Stimulated activated CD4-positive, alpha-beta T cell treated with anti-CD3 and anti-CD28 coated beads, Interleukin-4, amount 100 ng/mL, for 48 hours (primary cell): ENCODE data around the gene PTPRC.

ENCODE experiments used
- DNase-seq, 2 donors: peaks; one replicate each; pipeline ENCODE4 v3.0.0-alpha.2; 2020; ENCODE audit warnings: low read depth in 2 of 2

The PTPRC gene

DNA sequence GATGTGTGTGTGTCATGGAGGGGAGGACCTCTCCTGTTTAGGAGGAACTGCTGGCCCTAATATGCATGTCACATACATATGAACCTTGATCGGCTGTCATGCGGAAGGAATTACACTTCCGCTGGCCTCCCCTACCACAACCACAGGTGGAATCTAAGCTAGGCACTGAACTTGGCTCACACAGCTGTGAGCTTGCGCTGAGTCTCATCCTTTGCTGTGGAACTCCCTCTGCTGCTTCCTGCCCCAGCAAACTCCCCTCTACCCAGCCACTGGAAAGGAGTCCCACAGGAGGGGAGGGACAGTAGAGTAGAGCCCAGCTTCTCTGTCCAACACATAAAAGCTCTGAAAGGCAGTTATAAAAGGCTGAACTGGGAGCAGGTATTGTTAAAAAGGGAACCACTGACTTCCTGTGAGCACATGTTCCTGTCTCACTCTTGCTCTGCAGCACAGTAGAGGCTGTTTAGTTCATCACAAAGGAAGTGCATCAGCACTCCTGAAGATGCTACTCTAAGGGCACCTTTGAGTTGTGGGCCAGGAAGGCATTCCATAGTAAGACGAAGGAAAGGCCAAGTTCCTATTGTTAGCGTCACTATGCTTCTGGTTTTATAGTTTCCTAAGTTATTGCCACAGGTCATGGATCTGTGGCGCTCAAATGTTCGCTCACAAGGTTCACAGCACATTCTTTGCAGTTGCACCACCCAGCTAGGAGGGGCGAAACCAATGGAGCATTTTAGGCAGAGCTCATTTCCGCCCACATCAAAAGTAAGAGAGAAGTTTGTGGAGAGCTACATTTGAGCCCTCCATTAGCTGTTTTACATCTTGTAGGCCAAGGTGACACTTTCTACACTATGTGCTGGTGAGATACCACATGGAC, 17.7 kb upstream of the PTPRC start:
- DNase-seq, result peak in 1 of 2 donors; percentile 56

DNA sequence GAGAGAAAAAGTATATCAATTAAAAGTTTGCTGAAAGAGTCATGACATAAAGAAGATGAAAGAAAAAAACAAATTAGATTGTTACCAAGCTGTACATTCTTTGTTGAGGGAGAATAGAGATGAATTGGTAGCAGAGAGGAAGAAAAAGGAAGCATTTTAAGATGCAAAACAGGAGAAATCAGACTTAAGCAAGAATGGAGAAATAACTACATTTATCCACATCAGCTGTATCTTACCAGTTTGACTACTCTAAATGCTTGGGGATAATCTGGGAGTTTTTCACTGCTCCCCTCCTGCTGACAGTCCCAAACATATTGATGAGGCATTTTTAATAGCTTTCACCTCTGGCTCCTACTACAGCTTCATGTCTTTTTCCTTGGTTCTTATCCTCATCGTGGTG, 16.8 kb upstream of the PTPRC start:
- DNase-seq, result no peak

DNA sequence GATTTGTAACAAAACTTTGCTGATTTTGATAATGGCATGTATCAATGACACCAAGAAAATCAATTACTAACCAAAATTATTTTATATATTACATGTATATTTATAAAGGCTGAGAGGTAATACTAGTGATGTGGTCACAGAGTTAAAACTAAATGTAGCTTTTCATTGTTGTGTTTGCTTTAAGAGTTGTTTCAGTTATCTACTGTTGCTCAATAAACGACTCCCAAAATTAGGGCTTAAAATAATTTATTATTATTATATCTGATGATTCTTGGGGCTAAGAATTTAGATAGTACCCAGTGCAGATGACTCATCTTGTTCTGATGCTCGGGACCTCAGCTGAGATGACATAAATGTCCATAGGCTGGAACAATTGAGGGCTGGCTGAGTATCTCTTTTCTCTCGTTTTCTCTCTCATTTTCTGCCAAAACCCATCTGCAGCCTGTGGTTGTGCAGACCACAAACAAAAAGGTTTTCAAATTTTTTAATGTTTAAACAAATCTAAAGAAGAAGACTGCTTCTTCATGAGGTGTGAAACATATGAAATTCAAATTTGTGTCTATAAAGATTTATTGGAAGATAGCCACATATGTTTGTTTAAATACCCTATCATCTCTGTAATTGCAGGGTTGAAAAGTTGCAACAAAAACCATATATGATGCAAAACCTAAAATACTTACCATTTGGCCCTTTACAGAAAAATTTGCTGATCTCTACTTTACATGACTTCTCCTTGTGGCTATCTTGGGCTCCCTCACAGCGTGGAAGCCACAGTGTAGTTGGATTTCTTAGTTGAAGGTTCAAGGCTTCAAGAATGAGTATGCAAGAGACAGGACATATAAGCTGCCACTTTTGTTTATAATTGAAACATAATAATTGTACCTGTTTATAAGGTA, 14.8 kb upstream of the PTPRC start:
- no peak for DNase-seq

DNA sequence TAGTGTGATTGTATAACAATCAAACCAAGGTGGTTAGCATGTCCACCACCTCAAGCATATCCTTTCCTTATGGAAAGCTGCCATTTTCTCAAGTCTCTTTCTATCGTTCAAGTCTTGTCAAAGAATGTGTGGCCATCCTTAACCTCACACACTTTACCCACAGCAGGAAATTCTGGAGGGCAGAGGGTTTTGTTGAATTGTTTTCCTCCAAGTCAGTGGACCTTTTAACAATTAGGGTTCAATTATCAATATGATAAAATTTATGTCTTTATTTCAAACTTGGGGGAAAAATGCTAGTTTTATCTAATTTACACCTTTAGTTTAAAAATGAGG, 14.2 kb upstream of the PTPRC start:
- no peak for DNase-seq

DNA sequence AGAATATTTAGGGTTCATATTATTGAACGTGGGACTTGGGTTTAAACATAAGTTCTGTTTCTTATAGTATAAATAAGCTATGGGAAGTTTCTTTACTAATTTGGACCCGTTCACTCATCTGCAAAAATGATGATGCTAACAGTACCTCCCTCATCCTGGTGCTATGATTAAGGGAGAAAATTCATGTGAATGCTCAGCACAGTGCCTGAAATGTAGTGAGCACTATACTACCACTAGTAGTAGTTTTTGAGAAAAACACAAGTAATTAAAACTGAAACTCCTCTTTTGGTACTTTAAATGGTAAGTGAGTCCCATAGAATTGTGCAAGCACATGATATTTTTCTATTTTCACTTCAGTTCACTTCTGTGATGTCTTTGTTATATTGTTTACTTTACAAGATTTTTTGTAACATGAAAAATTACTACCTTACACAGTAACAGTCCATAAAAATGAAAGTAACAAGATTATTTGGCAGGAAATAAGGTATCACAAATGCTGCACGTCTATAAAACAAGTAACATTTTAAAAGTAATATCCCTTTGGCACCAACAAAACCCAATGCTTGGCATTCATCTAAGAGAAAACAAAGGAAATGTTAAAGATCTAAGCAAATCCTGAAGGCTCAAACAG, 11.3 kb upstream of the PTPRC start:
- DNase-seq, result no peak

DNA sequence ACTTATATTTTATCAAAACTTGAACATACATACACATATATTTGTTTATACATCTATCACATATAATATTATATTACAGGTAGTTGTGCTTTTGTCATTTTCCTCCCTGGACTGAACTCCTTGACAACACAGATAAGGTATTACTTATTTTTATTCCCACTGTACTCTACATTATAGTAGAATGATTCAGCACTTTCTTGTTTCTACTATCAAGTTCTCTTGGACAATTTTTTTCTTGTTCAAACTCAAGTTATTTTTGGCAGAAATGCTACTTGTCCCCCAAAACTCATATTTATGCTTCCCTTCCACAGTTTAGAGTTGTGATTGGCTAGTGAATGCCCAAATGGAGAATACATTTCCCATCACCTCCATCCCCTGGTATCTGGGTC, 10.8 kb upstream of the PTPRC start:
- DNase-seq, result no peak

DNA sequence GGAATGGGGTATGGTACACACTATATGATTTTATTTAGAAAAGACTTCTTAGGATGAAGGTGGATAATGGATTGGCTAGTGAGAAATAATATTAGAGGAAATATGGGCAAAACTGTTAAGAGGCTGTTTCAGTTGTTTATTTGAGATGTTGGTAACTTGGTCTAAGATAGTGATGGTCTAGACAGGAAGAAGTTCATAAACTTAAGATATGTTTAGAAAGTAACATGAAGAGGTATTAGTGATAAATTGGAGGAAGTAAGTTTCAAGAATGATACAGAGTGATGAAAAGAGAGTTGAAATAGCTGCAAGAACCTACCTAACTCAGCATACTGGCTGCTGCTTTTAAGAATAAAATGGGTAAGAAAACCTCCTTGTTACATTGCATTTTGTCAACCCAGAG, 9.2 kb upstream of the PTPRC start:
- no peak for DNase-seq

DNA sequence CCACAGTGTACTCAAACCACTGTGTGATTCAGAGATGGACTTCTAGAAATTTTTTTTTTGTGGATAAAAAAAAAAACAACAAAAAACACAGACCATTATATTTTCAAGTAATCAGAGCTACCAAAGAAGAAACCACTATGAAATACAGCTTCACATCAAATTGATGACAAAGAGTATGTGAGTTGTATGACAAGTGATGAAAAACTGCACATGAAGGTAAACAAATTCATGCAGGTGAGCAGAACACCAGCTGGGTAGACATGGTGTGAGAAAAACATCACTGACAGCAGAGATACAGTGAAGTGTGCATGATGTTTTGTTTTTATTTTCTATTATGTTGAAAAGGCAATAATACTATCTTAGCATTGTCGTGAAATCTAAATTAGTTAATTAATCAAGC, 8.0 kb upstream of the PTPRC start:
- DNase-seq, result no peak

DNA sequence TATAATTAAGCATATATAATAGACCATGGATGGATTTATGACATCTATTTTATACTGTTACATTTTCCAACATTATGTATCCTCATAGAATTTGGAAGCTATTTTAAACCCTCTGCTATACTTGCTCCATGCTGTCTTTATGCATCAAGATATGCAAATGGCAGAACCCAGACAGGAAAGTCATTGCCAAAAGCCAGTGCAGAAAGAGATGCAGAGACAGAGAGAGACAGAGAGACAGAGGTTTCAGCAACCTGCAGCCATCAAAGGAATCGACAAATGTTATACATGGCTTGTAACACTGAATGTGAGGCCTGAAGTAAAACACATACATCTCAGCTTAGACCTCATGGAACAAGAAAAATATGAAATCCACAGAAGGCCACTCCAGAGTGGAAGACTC, 7.5 kb upstream of the PTPRC start:
- DNase-seq, result no peak

DNA sequence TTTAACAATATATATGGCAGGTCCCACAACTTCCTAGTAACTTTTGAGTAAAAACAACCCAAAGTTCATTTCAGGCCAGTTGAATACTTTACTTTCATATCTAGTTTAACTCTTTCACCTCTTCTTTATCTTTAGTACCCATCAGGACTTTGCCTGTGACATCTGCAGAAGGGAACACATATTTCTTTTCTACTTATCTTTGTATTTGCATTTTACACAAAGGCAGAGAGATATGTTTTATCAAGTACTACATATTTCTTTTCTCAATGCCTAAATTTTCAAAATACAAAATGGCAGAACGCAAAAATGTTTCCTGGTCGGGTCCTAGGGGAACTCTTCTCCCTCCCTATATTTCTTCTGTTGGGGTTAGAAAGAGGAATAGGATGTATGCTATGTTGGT, 6.8 kb upstream of the PTPRC start:
- DNase-seq, result no peak

DNA sequence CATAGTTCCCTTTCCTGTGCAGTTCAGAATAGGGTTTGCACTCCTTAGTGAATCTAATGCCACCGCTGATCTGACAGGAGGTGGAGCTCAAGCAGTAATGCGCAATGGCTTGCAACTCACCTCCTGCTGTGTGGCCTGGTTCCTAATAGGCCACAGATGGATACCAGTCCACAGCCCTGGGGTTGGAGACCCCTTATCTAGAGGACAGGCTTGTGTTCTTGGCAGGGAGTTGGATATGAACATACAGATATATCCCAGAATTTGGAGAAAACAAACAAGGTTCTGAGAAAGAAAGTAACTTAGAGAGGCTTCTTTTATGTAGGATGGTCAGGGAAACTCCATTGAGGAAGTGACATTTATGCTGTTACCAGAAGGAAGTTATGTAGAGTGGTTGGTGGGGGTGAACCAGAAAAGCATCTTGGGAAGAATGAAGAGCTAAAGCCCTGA, 5.1 kb upstream of the PTPRC start:
- no peak for DNase-seq

DNA sequence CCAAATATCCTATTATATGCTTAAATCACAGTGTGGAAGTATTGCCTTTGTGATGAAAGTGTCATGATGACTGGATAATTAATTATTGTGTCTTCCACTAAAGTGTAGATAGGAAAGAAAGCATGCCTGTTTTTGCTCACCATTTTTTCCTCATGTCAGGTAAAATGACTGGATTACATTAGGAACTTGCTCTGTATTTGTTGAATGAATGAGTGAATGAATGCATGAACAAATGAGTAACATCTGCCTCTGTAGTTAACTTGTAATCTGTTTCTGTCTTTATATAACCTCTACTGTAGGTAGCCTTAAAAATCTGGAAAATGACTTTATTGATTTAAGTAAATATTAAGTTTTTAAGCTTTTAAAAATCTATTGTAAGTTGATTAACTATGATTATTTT, 2.9 kb upstream of the PTPRC start:
- DNase-seq, result no peak

DNA sequence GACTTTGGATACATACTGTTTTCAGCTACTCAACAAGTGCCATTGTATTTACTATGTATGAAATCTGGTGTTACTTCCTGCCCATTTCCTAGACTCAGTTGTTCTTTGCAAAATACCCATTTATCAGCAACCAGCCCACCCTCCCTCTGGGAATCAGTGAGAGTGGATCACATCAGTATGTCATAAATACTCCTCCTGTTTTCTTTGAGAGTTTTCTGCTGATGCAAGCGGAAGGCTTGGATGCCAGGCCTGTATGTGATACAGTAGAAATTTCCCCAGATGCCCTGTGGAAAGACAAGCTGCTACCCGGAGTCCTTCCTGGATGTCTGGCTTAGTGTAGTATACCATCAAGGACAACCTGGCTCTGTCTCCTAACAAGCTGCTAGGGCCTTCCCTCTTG, 2.4 kb upstream of the PTPRC start:
- no peak for DNase-seq

DNA sequence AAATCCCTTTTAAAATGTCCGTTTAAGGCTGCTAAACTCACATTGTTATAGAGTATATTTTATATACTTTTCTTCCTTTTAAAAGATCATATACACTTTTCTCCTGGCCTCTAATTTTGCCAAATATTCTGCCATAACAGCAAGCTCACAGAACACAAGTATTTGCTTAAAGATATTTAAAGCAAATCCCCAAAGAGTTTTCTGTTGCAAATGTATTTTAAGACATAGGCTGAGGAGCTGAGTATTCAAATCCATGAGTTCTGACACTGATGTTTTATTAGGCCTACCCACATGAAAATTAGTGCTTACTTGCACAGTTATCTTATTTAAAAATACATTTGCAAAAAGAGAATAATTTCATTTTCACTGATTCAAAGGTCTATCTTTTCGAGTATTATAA, 1.7 kb upstream of the PTPRC start:
- no peak for DNase-seq

DNA sequence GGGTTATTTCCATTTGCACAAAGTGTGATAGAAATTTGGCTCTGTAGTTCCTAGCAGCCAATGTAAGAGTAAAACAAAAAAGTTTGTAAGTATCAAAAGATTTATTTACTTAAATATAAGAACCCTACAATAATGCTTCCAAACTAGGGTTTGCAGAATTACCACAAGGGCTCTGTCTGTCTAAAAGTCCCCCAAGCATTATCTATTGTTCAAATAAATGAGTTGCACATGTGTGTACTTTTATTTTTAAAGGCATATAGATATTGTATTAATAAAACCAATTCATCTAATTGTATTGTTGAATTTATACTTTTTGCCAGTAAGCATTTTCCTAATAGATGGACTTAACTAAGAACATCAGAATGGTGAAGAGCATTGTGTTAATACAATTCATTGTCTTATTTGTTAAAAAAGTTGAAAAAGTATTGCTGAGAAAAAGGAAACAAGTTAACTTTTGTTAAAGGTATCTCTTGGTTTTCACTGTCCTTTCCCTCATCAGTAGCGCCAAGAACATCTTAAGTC, 863 bp upstream of the PTPRC start:
- DNase-seq, result no peak

DNA sequence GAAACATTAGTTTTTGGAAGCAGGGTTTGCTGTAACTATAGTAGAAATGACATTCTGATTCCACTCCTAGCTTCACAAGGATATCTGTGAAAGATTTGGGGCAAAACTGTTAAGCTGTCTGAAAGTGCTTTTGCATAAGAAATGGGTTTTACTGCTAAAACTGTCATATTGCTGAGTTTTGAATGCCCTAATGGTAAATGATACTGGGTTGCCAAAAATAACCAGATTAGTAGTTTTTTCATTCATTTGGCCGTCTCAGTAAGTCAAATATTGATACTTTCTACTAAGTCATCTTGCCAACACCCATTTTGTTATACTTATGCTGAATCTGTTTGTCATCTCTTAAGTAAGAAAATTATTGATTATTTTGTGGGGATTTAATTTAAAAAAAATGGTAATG, 399 bp upstream of the PTPRC start:
- DNase-seq, result no peak

DNA sequence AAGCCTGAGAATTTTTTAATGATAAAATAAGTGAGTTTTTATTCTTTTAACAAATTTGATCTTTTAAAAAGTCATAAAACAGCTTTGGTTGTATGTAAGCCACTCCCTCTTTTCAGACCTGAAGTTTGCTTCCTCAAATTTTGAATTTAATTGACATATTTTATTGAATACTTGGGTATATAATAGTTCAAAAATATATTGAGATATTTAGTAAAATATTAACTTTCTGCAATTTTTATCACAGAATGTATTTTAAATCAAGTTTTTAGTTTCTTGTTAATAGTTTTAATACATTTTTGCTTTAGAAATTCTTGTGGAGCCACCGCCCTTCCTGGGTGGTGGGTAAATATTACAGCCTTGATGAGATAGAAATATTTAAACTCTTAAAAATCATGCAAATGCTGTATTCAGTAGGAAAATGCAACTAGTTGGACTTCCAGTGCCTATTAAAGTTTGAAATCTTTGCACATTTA, 867 bp downstream of the PTPRC start:
- DNase-seq, result no peak

DNA sequence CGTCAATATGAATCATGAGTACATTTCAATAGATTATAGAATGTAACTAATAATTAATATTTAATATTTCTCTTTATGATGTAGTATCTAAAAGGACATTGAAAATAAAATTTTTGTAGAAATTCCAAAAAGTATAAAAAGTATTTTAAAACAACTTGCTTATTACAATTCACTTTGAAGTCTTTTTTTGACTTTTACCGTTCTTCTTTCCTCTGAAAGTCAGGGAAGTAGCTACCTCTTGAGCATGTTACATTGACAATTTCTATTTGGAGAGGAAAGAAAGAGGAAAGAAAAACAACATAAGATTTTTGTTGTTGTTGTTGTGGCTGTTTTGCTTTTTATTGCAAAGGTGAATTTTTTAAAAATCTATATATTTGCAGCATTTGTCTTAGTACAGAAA, 1.3 kb downstream of the PTPRC start:
- no peak for DNase-seq

DNA sequence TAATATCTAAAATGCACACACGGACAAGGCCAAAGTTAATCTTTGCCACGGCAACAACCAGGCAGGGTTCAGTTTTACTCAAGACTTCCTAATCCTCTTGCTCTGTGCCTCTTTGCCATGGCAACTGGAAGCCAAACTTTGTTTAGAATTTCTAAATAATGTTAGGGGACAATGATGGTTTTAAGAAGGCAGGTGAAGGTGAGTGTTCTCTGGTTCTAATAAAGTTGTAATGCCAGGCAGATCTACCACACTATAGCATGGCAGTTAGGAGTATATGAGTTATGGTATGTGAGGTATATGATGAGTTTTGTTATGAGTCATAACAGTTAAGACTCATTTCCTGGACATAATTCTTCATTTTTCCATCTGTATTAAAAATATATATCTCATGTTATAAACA, 2.7 kb downstream of the PTPRC start:
- no peak for DNase-seq

DNA sequence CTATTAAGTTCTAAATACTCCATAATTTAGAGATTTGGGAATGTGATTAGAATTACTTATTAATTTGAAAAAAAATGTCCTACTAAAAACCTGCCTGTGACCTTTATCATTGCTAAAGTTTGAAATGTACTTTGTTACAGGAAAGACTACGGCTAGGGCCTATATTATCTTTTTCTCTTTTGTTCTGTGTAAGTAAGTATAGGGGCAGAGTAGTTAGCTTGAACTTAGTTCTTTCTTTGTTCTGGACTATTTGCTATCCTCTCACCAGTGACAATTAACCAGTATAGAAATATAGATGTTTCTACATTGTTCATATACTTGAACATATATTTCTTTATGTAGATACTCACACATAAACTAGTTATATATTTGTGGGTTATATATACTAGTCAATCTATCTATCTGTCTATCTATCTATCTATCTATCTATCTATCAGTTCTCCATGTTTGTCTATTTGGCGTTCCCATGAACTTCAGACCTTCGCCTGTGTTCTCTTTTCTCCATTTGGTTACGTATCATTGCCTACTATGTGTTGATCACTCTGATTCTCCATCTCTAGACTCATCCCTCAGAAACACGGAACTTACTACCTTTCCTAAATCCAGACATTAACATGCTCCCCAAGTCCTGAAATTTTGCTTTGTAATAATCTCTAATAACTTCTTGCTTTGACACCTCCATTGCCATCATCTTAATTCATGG, 3.3 kb downstream of the PTPRC start:
- no peak for DNase-seq

DNA sequence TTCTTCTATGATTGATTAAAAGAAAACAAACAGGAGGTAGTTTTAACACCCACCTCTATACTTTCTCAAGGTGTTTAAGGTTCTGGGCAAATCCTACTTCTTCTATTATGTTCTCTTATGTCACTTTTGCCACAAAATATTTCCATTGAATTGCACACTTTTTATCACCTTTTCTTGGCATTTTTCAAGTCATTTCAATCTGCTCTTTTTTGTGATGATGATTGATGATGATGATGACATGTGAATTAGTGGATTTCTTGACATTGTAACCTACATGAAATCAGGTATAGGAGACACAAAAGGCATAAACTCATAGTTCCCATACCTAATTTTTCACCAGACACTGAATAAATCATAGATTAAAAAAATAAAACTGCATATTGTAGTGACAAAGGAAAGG, 4.1 kb downstream of the PTPRC start:
- DNase-seq, result no peak

DNA sequence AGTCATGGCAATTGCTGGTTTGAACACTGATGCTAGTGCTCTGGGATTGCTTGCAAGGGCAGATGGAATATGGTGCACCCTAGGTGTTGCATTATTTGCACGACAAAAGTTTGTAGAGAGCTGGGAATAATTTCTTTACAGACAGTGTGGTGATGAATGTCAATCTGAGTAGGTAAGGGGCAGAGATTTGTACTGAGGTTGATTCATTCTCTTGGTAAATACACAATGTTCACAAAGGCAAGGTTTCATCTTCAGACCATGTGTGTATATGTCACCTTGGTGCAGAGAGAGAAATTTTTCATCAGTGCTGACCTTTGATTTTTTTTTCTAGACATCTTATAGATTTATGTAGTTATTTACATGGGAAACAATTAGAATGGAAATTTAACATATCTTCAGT, 5.0 kb downstream of the PTPRC start:
- no peak for DNase-seq
